GM19240 (cell line): ENCODE results near the gene PHC2.
A peak's percentile ranks its signal among the peaks of the same experiment; 100 is the strongest.
"Not testable (repeated sequence)": the region's sequence is repeated elsewhere in the genome, so short reads cannot be mapped to it uniquely, and the experiment has no call there.

Experiments
- DNase-seq: peaks from one replicate; pipeline ENCODE4 v3.0.0; 2011; ENCODE audit warnings: low spot score; ENCODE audit not compliant: insufficient read length

PHC2 gene

DNA sequence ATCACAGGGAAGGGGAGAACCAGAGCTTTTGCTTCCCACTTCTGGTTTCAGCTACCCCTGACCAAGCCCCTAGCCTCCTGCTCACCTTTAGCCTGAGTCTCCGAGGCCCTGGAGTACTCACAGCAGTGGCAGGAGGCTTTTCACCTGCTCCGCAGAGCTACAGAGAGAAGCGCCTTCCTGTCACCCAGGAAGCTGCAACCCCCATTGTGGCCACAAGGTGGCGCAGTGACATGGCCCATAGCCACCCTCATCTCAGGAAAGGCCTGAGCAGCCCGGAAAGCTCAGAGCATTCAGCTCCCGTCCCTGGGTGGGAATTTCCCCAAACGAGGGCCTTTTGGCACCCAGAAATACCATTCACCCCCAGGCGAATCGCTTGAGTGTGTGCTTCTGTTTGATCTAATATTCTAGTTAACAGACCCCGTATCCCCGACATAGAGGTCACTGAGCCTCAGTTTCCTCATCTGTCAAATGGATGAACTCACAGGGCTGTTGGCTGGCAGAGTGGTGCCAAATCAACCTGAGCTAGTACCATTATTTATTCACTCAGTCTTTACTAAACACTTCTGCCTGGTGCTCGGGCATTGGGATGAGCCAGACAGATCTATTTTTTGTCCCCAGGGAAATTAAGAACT is 135.3 kb downstream of the PHC2 start:
- DNase-seq: peak; percentile 88

DNA sequence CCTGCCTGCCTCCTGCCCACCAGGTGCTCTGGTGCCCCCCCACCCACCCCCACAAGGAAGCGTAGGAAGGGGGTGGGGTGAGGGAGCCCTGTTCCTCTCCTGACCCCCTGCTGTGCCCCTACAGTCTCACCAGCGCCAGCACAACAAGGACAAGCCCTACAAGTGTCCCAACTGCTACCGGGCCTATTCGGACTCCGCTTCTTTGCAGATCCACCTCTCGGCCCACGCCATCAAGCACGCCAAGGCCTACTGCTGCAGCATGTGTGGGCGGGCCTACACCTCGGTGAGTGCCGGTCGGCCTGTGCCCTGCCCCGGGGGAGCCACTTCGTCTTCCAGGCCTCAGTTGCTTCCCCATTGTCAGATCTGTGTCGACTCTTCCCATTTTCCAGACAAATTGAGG is 135.9 kb downstream of the PHC2 start:
- DNase-seq: no peak

- no peak for DNase-seq
Measured at GRCh38 chr1:33294071-33295010, 136.6 kb downstream of the PHC2 start.

GRCh38 chr1:33292726-33293340 is 138.1 kb downstream of the PHC2 start:
- DNase-seq: no peak

GRCh38 chr1:33290615-33291014 is 140.3 kb downstream of the PHC2 start:
- DNase-seq: not testable (repeated sequence)

DNA sequence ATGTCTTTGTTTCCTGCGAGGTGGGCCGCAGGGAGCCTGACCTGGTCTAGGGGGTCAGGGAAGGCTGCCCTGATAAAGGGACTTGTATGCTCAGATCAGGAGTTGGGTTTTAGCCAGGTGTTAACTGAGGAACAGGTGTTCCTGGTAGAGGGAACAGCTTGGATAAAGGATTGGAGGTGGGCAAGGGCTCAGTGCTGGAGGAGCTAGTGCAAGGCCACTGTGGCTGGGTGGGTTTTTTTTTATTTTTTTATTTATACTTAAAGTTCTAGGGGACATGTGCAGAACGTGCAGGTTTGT is 141.1 kb downstream of the PHC2 start:
- no peak for DNase-seq

DNA sequence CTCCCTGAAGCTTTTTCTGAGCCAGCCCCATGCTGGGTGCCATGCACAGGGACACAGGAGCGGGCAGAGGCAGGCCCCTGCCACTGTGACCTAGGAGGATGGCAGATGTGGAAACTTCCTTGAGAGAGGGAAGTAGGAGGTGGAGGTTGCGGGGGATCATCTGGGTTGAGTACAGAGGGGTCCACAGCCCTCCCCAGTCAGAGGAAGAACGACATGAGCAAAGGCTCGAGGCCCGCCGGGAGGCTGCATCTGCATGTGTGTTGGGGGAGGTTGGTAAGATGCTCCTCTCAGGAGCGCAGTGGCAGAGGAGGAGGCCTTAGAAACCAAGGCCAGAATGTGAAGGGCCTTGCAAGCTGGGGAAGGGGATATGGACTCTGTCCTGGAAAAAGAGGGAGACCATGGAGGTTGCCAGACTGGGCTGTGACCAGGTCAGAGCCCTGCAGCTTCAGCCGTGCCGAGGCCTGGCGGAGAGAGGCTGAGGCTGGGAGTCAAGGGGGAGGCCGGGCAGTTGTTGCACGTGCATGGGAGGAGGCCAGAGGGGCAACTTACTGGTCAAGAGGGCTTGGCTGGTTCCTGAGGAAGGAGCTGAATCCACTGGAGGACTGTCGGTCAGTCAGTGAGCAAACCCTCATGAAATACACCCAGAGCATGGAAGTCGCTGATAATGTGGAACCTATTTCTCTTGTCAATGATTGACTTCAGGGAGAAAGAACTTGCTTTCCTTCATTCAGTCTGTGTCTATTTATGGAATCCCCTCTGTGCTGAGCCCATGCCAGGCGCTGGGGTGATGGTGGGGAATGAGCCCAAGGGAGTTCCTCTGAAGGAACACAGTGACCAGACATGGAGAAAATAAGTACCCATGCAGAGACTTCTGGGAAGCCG is 141.7 kb downstream of the PHC2 start:
- no peak for DNase-seq

DNA sequence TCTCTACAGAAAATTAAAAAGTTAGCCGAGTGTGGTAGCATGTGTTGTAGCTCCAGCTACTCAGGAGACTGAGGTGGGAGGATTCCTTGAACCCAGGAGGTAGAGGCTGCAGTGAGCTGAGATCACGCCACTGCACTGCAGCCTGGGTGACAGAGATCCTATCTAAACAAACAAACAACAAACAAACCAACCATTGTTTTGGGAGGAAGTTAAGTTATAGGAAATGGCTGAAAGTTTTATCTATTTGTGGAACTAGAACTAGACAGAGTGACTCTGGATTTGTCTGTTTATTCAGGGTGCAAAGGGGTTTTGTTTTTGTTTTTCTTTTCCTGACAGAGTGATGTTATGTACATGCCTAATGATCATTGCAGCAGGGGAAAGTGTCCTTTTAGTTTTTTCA is 143.6 kb downstream of the PHC2 start:
- no peak for DNase-seq

- no peak for DNase-seq
Measured at GRCh38 chr1:33286451-33287185, 144.3 kb downstream of the PHC2 start.

- no peak for DNase-seq
Measured at GRCh38 chr1:33284049-33284448, 146.8 kb downstream of the PHC2 start.

DNA sequence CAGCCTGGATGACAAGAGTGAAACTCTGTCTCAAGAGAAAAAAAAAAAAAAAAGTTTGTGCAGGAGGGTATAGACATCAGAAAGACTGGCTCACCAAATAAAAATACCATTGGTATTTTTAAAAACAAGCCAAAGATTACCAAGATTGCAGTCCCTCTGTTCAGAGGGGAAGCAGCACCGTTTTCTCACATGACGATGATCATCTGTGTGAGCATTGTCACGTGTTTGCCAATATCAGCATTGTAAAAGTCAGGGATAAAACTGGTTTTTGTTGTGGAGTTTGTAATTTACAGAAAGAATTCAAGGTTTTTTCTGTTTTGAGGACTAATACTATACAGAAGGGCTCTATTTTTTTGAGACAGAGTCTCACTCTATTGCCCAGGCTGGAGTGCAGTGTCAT is 148.1 kb downstream of the PHC2 start:
- DNase-seq: no peak

DNA sequence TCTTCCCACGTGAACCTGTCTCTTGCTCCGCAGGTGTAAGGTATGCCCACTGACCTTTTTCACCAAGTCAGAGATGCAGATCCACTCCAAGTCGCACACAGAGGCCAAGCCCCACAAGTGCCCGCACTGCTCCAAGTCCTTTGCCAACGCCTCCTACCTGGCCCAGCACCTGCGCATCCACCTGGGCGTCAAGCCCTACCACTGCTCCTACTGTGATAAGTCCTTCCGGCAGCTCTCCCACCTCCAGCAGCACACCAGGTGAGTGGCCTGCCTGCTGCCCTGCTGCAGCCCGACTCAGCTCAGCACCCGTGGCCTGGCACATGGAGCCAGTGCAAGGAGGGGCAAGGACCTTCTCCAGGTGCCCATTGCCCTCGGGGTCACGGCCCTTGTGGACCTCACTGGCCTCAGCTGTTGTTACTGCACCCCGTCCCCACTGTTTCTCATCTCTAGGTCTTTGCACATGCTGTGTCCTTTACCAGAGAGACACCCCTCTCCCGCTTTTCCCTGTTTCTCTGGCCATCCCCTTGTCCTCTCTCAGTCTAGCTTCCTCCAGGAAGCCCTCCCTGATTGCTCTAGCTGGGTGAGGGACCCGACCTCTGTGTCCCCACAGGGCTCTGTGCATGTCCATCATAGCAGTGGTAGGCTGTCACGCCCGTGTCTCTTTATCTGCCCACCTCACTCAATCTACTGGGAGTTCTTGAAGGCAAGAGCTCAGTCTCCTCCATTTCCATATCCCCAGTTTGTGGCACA is 149.2 kb downstream of the PHC2 start:
- no peak for DNase-seq

DNA sequence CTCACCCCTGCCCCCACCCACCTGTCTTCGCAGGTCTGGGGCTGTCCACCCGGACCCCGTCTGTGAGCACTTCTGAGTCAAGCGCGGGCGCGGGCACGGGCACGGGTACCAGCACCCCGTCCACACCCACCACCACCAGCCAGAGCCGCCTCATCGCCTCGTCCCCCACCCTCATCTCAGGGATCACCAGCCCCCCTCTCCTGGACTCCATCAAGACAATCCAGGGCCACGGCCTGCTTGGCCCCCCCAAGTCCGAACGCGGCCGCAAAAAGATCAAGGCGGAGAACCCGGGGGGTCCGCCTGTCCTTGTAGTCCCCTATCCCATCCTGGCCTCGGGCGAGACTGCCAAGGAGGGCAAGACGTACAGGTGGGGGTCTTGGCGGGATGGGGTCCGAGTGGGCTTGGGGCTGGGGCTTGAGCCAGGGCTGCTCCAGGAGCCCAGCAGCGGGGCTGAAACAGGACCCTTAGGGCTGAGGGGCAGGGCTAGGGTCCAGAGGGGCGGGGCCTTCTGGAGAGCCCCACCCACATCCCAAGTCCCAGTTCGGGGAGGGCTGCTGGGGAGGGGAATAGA is 150.7 kb downstream of the PHC2 start:
- no peak for DNase-seq

DNA sequence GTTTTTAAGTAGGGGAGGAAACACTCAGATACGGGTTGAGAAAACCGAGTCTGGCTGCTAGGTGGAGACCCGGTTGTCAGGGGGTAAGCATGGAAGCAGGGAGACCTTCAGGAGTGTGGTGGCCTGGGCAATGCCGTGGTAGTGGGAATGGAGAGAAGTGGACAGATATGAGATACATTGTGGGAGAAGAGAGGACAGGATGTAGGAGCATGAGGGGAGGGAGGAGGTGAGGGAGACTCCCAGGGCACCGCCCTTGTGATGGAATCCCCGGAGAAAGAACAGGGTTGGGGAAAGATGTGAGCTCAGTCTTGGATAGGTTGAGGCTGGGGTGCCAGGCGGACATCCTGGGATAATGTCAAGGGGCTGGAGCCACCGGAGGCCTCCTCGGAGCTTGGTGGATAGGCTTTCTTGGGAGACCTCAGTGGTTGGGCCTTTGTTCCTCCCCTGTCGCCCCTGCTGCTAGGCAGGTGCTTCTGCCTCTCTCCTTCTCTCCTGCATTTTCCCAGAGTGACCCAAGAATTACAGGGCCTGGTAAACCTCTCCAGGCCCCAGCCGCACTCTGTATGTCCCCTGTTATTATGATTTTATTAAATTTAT is 153.3 kb downstream of the PHC2 start:
- no peak for DNase-seq

- DNase-seq: no peak
Measured at GRCh38 chr1:33276573-33277298, 154.2 kb downstream of the PHC2 start.

DNA sequence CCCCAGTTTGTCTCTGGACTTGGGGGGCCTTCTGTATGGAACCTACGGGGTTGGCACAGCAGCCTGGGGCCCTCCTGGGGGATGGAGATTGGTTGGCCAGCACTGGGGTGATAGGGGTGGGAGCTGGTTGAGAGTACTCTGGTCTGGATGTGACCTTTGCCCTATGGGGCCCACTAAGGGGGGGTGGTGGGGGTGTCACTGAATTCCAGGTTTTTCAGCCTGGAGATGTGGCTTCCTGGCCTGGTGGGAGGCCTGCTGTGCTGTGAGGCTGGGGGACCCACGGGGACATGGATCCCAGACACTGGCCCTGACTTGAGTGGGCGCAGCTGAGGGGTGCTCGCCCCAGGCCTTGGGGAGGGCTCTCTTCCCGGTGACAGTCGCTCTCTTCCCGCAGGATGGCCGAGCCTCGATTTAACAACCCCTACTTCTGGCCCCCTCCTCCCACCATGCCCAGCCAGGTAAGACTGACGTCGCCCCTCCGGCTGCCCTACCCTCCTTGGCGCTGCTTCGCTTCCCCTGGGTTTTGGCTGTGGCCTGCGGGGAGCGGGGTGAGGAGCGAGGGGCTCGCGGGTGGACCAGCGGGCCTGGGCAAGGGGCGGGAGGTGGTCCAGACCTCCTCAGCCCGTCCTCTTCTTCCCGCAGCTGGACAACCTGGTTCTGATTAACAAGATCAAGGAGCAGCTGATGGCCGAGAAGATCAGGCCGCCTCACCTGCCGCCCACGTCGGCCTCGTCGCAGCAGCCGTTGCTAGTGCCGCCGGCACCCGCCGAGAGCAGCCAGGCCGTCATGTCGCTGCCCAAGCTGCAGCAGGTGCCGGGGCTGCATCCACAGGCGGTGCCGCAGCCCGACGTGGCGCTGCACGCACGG is 155.0 kb downstream of the PHC2 start:
- no peak for DNase-seq

DNA sequence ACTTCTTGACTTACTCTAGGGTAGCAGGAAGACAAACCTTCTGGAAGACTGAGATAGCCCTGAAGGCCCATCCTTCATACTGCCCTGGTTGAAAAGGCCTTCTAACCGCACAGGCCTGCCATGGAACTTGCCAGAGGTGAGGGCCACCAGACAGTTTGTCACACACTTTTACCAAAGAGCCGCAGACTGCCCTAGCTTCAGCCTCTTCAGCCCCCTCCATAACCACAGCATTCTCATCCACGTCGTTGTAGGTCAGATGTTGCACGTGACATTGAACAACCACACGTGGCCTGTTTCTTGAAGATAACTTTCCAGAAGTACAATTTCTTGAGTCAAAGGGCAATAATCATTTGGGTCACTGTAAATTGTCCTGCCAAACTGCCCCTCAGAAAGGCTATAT is 155.7 kb downstream of the PHC2 start:
- no peak for DNase-seq

- no peak for DNase-seq
Measured at GRCh38 chr1:33274446-33274845, 156.4 kb downstream of the PHC2 start.
